GF-D8 (cell line): ENCODE results near the gene DLG2.

Experiments
- DNase-seq: peaks from one replicate; lab custom pipeline; 2025; lab: John Stamatoyannopoulos, UW

The DLG2 gene

GRCh38 chr11:85558411-85558810 lies 68.7 kb downstream of the DLG2 start:
- DNase-seq, result no peak

- DNase-seq, result no peak
Observed at GRCh38 chr11:85551881-85552280, 75.3 kb downstream of the DLG2 start.

GRCh38 chr11:85541683-85542082 lies 85.5 kb downstream of the DLG2 start:
- DNase-seq, result no peak

DNA sequence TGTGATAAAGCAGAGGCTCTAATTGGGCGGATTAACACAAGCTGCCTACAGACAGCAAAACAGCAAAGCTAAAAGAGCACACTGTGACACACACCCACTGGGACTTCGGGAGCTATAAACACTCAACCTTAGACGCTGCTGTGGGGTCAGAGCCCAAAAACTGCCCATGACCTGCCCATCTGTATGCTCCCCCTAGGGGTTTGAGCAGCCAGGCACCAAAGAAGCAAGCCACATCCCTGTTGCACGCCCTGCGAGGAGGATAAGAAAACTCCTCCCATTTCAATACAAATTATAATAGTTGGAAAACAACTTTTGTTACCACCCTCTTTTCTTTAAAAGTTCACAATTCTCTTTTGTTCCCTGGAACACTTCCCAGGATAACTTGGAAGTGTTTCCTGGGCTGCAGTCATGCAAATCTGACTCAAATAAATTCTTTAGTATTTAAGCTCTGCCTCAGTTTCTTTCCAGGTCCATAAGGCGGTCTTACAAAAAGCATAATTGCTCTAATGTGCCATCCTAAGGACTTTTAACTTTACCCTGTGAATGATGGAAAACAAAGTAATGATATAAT lies 86.4 kb downstream of the DLG2 start:
- DNase-seq, result no peak

DNA sequence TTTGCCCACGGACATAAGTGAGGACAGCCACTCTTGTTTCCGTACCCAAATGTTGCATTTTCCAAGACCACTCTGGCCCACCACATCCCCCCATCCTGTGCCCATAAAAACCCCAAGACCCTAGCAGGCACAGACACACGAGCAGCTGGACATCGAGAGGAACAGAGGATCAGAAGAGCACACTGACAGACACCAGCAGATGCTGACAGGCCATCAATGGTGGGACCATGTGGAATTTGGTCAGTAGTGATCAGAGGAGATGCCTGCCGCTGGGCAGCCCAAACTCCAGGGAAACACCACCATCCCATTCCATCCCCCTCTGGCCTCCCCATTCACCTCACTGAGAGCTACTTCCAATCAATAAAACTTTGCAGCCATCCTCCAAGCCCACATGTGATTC lies 87.0 kb downstream of the DLG2 start:
- DNase-seq, result no peak

DNA sequence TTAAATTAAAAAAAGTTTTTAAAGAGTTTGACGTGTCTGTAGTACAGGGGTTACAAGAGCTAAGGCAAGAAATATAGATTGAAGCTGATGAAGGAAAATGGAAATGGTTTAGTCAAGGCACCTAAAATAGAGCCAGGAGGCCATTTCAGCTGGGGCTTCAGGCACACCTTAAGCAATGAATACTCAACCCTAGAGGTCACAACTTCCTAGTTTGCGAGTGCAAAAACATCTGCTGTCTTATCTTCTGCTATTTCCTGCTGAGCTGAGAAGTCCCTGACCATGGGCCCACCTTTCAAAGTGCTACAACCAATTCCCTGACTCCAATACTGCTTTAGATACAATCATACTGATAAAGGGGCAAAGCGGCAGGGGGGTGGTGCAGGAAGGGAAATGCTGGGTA lies 87.4 kb downstream of the DLG2 start:
- DNase-seq, result no peak

DNA sequence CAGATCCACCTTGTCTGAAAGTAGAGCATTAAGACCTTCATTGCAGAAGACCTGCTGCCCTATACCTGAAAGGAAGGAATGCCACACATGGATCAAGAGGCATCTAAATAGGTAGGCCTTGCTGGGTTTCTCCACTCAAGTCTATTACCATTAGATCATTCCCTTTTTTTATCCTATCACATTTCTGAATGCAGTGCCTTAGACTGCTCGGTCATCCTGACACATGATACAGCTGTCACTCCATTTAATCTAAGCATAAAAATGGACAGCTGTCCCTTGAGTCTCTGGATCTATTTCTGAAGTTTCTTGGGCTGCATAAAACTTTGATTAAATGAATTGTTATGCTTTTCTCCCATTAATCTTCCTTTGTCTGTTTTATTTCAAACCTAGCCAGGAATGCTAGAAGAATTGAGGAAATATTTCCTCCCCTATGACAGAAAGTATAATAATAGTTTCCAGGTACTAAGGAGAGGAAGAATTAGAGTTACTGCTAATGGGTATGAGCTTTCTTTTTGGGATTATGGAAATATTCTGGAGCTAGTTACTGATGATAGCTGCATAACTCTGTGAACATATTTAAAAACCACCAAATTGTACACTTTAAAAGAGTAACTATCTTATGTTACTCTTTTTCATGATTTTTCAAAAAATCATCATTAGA lies 88.0 kb downstream of the DLG2 start:
- no peak for DNase-seq

DNA sequence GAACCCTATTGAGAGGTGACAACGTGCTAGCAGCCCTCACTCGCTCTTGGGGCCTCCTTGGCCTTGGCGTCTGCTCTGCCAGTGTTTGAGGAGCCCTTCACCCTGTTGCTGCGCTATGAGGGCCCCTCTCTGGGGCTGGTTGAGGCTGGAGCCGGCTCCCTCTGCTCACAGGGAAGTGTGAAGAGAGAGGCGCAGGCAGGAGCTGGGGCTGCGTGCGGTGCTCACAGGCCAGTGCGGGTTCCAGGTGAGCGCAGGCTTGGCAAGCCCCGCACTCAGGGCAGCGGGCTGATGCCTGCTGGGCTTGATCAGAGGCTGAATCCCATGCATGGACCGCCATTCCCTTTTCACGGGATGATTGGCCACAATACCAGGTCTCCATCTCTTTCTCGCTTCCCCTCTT lies 90.7 kb downstream of the DLG2 start:
- DNase-seq, result no peak

DNA sequence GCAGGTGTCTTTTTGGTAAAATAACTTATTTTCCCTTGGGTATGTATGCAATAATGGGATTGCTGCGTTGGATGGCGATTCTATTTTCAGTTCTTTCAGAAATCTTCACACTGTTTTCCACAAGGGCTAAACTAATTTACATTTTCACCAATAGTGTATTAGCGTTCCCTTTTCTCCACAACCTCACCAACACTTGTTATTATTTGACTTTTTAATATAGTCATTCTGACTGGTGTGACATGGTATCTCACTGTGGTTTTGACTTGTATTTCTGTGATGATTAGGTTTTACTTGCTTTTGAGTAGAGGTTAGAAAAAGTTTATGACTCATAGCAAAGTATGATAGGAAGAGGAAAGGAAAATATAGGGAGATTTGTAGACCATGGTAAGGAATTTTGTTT lies 92.3 kb downstream of the DLG2 start:
- DNase-seq, result no peak

DNA sequence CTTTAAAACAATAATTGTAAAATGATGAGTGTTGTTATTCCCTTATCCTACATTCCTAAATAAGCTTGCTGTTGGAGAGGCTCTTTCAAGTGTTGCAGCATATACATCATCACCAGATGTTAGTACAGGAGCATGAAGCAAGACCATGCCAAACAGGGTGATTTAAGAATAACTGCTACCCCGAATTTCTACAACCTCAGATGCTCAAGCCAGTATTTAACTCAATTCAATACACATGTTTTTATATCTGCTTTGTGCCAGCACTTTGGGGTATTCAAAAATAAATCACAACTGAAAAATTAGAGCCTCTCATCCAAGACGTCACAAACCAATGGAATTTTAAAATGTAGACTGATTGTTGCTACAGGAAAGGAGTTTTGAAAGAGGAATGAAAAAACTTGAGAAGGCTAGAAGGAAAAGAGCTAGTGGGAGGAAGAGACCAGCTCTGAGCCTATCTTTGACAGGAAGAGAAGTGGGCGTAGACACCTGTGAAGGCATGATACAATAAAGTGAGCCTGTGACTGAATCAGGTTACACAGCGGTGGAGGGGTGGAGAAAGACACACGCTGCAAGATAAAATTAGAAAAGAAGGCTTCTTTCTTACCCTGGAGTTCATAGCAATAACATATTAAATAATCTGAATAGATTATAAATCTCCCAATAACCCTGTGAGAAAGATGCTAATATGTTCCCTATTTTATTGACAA lies 95.8 kb downstream of the DLG2 start:
- no peak for DNase-seq

GRCh38 chr11:85530634-85531033 lies 96.5 kb downstream of the DLG2 start:
- peak; percentile 29 for DNase-seq

DNA sequence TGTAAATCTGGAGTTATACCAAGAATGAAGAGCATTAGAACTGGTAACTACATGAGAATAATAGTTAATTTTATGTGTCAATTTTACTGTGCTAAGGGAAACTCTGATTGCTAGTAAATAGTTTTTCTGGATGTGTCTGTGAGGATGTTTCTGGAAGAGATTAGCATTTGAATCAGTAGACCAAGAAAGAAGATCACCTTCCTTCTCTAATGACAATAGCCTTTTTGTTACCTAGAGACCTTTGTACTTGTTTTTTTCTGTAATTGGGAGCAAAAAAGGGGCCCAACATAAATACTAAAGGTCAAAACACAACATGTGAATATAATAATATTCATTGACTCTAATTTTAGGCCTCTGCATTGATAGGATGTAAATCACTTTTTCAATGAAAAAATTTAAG lies 100.6 kb downstream of the DLG2 start:
- DNase-seq, result no peak

- no peak for DNase-seq
Observed at GRCh38 chr11:85525686-85526085, 101.5 kb downstream of the DLG2 start.

GRCh38 chr11:85517272-85517671 lies 109.9 kb downstream of the DLG2 start:
- no peak for DNase-seq

DNA sequence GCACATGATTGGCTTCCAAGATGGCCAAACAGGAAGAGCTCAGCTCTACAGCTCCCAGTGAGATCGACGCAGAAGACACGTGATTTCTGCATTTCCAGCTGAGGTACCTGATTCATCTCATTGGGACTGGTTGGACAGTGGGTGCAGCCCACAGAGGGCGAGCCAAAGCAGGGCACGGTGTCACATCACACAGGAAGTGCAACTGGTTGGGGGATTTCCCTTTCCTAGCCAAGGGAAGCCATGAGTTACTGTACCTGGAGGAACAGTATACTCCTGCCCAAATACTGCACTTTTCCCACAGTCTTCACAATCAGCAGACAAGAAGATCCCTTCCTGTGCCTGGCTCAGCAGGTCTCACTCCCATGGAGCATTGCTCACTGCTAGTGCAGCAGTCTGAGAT lies 131.2 kb downstream of the DLG2 start:
- no peak for DNase-seq

- no peak for DNase-seq
Observed at GRCh38 chr11:85494396-85494795, 132.7 kb downstream of the DLG2 start.

GRCh38 chr11:85485902-85486301 lies 141.2 kb downstream of the DLG2 start:
- no peak for DNase-seq

GRCh38 chr11:85483861-85484260 lies 143.3 kb downstream of the DLG2 start:
- no peak for DNase-seq

DNA sequence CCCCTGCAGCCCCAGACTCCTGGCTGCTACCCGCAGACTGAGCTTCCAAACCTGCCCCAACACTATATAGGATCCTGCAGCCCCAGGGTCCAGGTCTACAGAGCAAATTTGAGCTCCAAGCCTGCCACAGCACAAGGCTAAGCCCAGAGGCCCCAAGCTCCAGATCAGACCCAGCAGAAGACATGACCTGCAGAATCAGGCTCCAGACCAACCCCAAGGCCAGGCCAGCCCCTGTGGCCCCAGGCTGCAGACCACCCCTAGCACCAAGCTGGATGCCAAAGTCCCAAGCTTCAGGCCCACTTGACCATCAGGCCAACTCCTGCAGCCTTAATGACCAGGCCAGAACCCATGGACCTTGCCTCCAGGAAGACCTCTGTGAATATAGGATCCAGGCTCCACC lies 145.3 kb downstream of the DLG2 start:
- DNase-seq, result no peak

GRCh38 chr11:85475660-85476517 lies 151.3 kb downstream of the DLG2 start:
- DNase-seq, result no peak

DNA sequence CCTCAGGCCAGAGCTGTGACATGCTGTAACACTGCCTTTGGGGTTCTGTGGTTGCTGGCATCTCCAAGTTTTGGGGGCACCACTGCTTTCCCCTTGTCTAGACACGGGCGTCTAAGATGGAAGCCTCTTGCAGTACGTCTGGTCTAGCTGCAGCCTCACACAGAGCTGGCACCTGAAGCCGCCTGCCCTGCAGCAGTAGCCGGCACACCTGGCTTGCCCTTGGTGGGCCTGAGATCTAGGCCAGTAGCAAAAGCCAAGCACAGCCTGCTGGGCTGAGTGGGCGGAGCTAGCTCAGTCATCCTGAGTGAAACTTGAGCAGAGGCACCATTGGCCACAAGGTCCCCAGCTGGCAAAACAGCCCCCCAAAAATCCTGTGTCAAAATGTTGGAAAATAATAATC lies 154.2 kb downstream of the DLG2 start:
- DNase-seq, result no peak

- no peak for DNase-seq
Observed at GRCh38 chr11:85464283-85464682, 162.9 kb downstream of the DLG2 start.

GRCh38 chr11:85459304-85459703 lies 167.8 kb downstream of the DLG2 start:
- DNase-seq, result no peak
